Nephron progenitor cell (in vitro differentiated cells): ENCODE measurements around the gene APBB2.

Experiments used
- DNase-seq: peaks from one replicate; pipeline ENCODE4 v3.0.0; 2021
- H3K27ac Mint-ChIP-seq: 2 replicates; pipeline ENCODE4 v1.8.0; 2021; ENCODE audit warnings: mild to moderate bottlenecking, moderate library complexity, mixed read lengths
- H3K27me3 Mint-ChIP-seq: 2 replicates; pipeline ENCODE4 v1.8.0; 2021; ENCODE audit warnings: mild to moderate bottlenecking, low read depth, mixed read lengths; ENCODE audit not compliant: poor library complexity
- H3K36me3 Mint-ChIP-seq: 2 replicates; pipeline ENCODE4 v1.8.0; 2021; ENCODE audit warnings: low read depth, mixed read lengths
- H3K4me1 Mint-ChIP-seq: 2 replicates; pipeline ENCODE4 v1.8.0; 2021; ENCODE audit warnings: mixed read lengths
- H3K4me3 Mint-ChIP-seq: 2 replicates; pipeline ENCODE4 v1.8.0; 2021; ENCODE audit warnings: mild to moderate bottlenecking, moderate library complexity, mixed read lengths
- H3K9me3 Mint-ChIP-seq: 2 replicates; pipeline ENCODE4 v1.8.0; 2021; ENCODE audit warnings: mild to moderate bottlenecking, moderate library complexity, mixed read lengths
- TF ChIP-seq, protein P1 (sequence below): fragments of 200-600 bp; sonication (generic); IDR thresholded peaks from 2 replicates; pipeline ENCODE4 v1.5.0; 2021; ENCODE audit warnings: antibody characterized with exemption

APBB2 gene

DNA sequence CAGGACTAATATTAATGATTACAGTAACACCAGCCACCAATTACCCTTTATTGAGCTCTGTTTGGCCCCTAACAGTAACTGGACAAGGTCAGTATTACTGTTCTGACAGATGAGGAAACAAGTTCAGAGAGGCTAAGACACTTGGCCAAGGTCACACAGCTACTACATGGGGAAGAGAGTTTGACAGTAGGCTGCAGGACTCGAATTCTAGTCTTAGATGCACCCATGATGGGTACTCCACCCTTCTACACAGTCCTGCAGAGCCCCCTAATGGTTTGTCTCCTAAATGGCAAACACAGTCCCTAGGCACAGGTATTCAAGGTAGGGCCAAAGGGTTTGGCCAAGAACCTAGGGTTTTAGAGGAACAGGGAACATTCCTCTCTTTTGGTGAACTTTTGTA lies 370.6 kb downstream of the APBB2 start:
- TF ChIP-seq, protein P1, sequence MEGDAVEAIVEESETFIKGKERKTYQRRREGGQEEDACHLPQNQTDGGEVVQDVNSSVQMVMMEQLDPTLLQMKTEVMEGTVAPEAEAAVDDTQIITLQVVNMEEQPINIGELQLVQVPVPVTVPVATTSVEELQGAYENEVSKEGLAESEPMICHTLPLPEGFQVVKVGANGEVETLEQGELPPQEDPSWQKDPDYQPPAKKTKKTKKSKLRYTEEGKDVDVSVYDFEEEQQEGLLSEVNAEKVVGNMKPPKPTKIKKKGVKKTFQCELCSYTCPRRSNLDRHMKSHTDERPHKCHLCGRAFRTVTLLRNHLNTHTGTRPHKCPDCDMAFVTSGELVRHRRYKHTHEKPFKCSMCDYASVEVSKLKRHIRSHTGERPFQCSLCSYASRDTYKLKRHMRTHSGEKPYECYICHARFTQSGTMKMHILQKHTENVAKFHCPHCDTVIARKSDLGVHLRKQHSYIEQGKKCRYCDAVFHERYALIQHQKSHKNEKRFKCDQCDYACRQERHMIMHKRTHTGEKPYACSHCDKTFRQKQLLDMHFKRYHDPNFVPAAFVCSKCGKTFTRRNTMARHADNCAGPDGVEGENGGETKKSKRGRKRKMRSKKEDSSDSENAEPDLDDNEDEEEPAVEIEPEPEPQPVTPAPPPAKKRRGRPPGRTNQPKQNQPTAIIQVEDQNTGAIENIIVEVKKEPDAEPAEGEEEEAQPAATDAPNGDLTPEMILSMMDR: no peak
- no peak for DNase-seq
- no peaks in the 10 kb centered on the region for H3K27me3 Mint-ChIP-seq
- H3K27ac Mint-ChIP-seq: no peak overlapping the region
- peaks cover 10% of the 10 kb centered on the region for H3K36me3 Mint-ChIP-seq
- H3K4me1 Mint-ChIP-seq: peaks cover 72% of the 10 kb centered on the region
- no peak overlapping the region for H3K4me3 Mint-ChIP-seq
- no peaks in the 10 kb centered on the region for H3K9me3 Mint-ChIP-seq

DNA sequence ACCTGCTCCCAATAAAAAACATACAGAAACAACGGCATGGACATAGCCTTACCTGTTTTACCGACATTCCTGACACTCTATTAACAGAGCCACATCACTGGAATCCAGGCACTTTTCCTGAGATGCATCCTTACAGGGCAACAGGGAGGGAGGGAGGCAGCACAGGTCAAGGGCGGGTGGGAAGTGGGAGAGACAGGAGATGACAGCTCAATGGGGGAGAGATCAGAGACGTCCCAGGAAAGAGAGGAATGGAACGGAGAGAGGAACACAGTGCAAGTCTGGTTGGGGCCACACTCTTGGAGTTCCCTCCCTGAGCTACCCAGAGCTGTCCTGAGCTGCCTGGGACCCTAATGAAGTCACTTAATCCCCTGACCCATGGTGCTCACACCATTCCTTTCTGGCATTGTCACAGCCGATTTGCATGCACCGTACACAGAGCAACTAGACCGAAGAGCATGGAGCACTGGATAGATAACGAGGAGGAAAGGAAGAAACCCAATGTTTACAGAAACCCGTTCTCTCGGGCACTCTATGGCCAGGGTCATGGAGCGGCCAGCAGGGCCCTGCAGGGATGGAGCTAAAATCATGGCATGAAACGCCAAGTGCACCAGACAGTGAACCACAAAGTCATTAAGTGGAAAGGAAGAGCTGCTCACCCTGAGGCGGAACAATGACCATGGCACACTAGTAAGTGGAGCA lies 371.5 kb downstream of the APBB2 start:
- Mint-ChIP-seq H3K27me3 (no peaks in the 10 kb centered on the region), H3K4me3 (no peak overlapping the region), H3K9me3 (no peaks in the 10 kb centered on the region), H3K4me1 (peaks cover 66% of the 10 kb centered on the region), H3K27ac (peak overlapping the region; percentile 93), H3K36me3 (peaks cover 12% of the 10 kb centered on the region)
- TF ChIP-seq, protein P1: no peak
- no peak for DNase-seq

DNA sequence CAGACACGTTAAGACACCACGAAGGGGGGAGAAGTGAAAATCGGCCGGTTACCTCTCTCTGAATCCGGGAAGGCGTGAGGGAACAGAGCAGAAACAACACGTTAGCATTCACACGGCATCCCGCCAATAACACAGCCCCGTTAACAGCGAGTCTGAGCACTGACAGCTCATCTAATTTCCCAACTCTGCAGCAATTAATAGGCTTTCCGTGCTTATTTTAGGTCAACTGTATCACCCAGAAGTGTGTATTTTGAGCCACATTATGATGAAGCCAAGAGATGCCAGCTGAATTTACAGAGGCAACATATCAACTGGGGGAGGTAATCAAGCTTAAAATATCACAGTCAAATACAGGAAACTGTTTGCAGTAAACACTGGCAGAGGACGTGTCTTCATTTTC lies 372.0 kb downstream of the APBB2 start:
- Mint-ChIP-seq H3K4me1 (peaks cover 66% of the 10 kb centered on the region), H3K9me3 (no peaks in the 10 kb centered on the region), H3K36me3 (peaks cover 17% of the 10 kb centered on the region), H3K27ac (no peak overlapping the region), H3K4me3 (no peak overlapping the region), H3K27me3 (no peaks in the 10 kb centered on the region)
- TF ChIP-seq, protein P1: no peak
- no peak for DNase-seq

DNA sequence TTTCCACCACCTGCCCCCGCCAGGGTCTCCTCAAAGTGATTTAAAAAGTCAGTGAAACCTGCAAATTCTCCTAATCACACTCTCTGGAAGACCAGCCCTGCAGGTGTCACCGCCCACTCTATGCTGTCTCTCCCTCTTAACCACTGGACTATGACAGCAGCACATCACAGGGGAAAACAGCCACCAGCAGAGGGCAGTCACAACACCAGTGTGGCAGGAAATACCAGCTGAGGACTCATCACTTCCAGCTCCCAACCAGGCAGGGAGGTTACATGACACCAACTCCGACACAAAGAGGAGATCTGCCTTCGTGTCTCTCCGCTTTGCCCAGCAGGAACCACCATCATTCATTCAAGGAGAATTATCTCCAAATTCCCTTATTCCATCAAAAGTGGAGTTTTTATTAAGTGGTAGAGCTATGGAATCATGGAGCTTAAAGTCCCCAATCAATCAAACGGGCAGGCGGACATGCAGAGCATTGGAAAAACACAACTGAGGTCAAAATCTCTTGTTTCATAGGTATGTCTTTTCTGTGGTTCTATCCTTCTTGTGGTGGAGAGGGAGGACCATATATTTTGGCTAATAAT lies 373.3 kb downstream of the APBB2 start:
- peak overlapping the region; percentile 27 for H3K4me3 Mint-ChIP-seq
- peaks cover 63% of the 10 kb centered on the region for H3K4me1 Mint-ChIP-seq
- H3K9me3 Mint-ChIP-seq: no peaks in the 10 kb centered on the region
- H3K27me3 Mint-ChIP-seq: no peaks in the 10 kb centered on the region
- TF ChIP-seq, protein P1: peak; percentile 83
- peak overlapping the region; percentile 44 for H3K27ac Mint-ChIP-seq
- peak; percentile 90 for DNase-seq
- H3K36me3 Mint-ChIP-seq: peaks cover 26% of the 10 kb centered on the region

DNA sequence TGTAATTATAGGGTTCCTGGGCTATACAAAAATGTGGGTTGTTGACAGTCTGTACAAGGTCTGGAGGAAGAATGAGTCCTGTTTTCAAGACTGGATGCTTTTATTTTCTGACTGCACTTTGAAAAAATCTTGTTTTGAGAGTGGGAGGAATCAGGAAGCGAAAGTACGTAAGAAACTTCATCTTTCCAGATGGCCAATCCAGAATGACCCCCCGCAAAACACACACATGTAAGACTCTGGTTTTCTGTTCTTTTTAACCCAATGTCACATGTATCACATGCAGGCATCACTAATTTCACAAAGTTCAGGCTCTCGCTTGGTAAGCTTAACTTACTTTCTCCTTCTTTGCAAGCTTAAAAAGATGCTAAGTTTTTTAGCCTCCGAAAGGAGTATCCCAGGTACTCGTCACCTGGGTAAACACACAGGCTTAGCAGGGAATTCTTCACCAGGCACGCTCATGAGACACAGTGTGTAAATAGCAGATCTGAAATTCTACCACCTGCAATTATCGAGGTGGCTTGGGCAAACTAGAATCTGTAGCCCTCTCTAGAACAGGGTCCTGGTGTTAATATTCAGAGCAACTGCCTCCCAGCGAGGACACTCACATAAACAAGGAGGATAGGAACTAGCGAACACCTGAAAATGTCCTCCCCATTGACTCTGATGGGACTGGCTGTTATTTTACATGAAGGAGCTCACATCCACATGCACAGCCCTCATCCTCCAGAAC lies 373.9 kb downstream of the APBB2 start:
- Mint-ChIP-seq H3K4me1 (peaks cover 63% of the 10 kb centered on the region), H3K9me3 (no peaks in the 10 kb centered on the region), H3K36me3 (peaks cover 33% of the 10 kb centered on the region), H3K4me3 (no peak overlapping the region), H3K27me3 (no peaks in the 10 kb centered on the region), H3K27ac (no peak overlapping the region)
- DNase-seq: no peak
- TF ChIP-seq, protein P1: no peak
